ENCODE measurements around the gene HOXC9.

Gene HOXC9

GRCh38 chr12:54000116-54001114, at the start of gene HOXC9:
Gene HOXC9, plus strand, starts transcription at chr12:54000161. Its CDS starts 28 bp downstream, at chr12:54000189.
- TF ChIP-seq ZFX (IDR thresholded peaks at IDR 0.05; ENCODE audit: borderline replicate concordance) (no peak), CTCF (IDR thresholded peaks at IDR 0.05) (no peak)
- H3K27ac ChIP-seq, result peak within 1 kb of the TSS; percentile 86

- TF ChIP-seq CTCF (IDR thresholded peaks at IDR 0.05) (peak; percentile 79), ZFX (IDR thresholded peaks at IDR 0.05; ENCODE audit: borderline replicate concordance) (no peak)
- H3K27ac ChIP-seq, result peak overlapping the region; percentile 66
Observed at GRCh38 chr12:53950437-53950773, 49.6 kb upstream of the HOXC9 start.

- peak overlapping the region; percentile 66 for H3K27ac ChIP-seq
- no peak for TF ChIP-seq ZFX (IDR thresholded peaks at IDR 0.05; ENCODE audit: borderline replicate concordance)
Observed at GRCh38 chr12:53950789-53951576, 49.0 kb upstream of the HOXC9 start.

- H3K27ac ChIP-seq, result peak overlapping the region; percentile 25; the same call in 1 of the 2 replicates
- TF ChIP-seq CTCF (IDR thresholded peaks at IDR 0.05) (no peak), ZFX (IDR thresholded peaks at IDR 0.05; ENCODE audit: borderline replicate concordance) (no peak)
Observed at GRCh38 chr12:53951577-53952334, 48.2 kb upstream of the HOXC9 start.

- TF ChIP-seq CTCF (IDR thresholded peaks at IDR 0.05), result no peak
- TF ChIP-seq ZFX (IDR thresholded peaks at IDR 0.05; ENCODE audit: borderline replicate concordance), result no peak
Observed at GRCh38 chr12:53952335-53952694, 47.6 kb upstream of the HOXC9 start.

GRCh38 chr12:53952871-53953734, 46.9 kb upstream of the HOXC9 start:
- peak overlapping the region; percentile 25 for H3K27ac ChIP-seq
- TF ChIP-seq ZFX (IDR thresholded peaks at IDR 0.05; ENCODE audit: borderline replicate concordance), result no peak
- no peak for TF ChIP-seq CTCF (IDR thresholded peaks at IDR 0.05)

More at GRCh38 chr12:53952335-53952694, 47.6 kb upstream of the HOXC9 start:
- H3K27ac ChIP-seq, result peak overlapping the region; percentile 25

All from 22Rv1 (cell line).